Gastrocnemius medialis (tissue), 4 donors: Measurements from ENCODE around the gene TOMM70. TPM values are rescaled to one million over a fixed set of nuclear protein-coding genes. Genes with fewer than 3 reads are reported as not detected.

ENCODE experiments used
- ATAC-seq, 2 donors: fragments of 150-250 bp; one replicate each; pipeline ENCODE4 v1.9.1; 2016
- DNase-seq, 2 donors: peaks; one replicate each; pipeline ENCODE4 v3.0.0-alpha.2; 2019
- H3K27ac ChIP-seq, 4 donors: fragments of 200-600 bp; sonication (generic); 1 replicate in 1 of 4; 2 replicates in 3 of 4; pipeline ENCODE4 v1.5.1; 2016 to 2018; ENCODE audit warnings: mild to moderate bottlenecking in 2 of 4, moderate library complexity in 1 of 4
- H3K27me3 ChIP-seq, 3 donors: fragments of 200-600 bp; sonication (generic) in 2 of 3; 1 replicate in 1 of 3; 2 replicates in 2 of 3; pipeline versions ENCODE4 v1.5.1 to v1.6.0; 2016 to 2019; ENCODE audit warnings: mild to moderate bottlenecking in 1 of 3, moderate library complexity in 1 of 3
- H3K36me3 ChIP-seq, 2 donors: fragments of 200-600 bp; sonication (generic) in 1 of 2; one replicate each; pipeline ENCODE4 v1.5.1; 2017 to 2018
- H3K4me1 ChIP-seq, 2 donors: fragments of 200-600 bp; sonication (generic) in 1 of 2; one replicate each; pipeline ENCODE4 v1.5.1; 2016 to 2017; ENCODE audit warnings: mild to moderate bottlenecking in 2 of 2
- H3K4me3 ChIP-seq, 4 donors: fragments of 200-600 bp; sonication (generic) in 3 of 4; 1 replicate in 1 of 4; 2 replicates in 3 of 4; pipeline ENCODE4 v1.5.1; 2016 to 2019; ENCODE audit warnings: mild to moderate bottlenecking in 2 of 4
- H3K9me3 ChIP-seq, 3 donors: fragments of 200-600 bp; sonication (generic) in 2 of 3; 1 replicate in 1 of 3; 2 replicates in 2 of 3; pipeline ENCODE4 v1.5.1; 2016 to 2019
- CTCF ChIP-seq, 5 experiments: fragments of 450-650 bp in 3 of 5; fragments of 200-600 bp in 2 of 5; sonication (generic) in 2 of 5; IDR thresholded peaks in 4 of 5; conservative IDR thresholded peaks in 1 of 5; 1 replicate in 4 of 5; 2 replicates in 1 of 5; pipeline ENCODE4 v1.5.1; 2016 to 2019; ENCODE audit warnings: antibody characterized with exemption in 5 of 5, mild to moderate bottlenecking in 3 of 5, moderate library complexity in 3 of 5
- POLR2A ChIP-seq, 2 donors: fragments of 450-650 bp; IDR thresholded peaks; one replicate each; pipeline ENCODE4 v1.6.1; 2017; ENCODE audit warnings: antibody characterized with exemption in 2 of 2, mild to moderate bottlenecking in 2 of 2, moderate library complexity in 2 of 2
- in situ Hi-C, 4 donors: fragments of 200-750 bp; cut with MboI; loops; one replicate each; pipeline versions ENCODE4 v1.15.0 to v1.8.0; 2017; ENCODE audit warnings: low sequenced_read_pairs in 4 of 4
- intact Hi-C: fragments of 100-400 bp; cut with DNase I; formaldehyde crosslinking; loops from one replicate; pipeline ENCODE4 v1.15.1; 2023; ENCODE audit warnings: low total_unique reads
- total RNA-seq, 4 donors: library from RNA; depleted of rRNA; stranded (reverse); fragments of >200 nt; gene quantifications; one replicate each; pipeline versions ENCODE4 v1.1.0 to v1.2.3, GENCODE V29; 2016

The TOMM70 gene
- total RNA-seq, 4 donors from 2014 or later, result 57.6 to 82.2 (median 64.3) TPM

GRCh38 chr3:100396967-100397366, 3.9 kb downstream of the TOMM70 start:
- no peak for ATAC-seq
- H3K4me1 ChIP-seq, result peaks cover 46 to 48% of the 10 kb centered on the region in 2 donors

GRCh38 chr3:100395679-100396431, 5.0 kb downstream of the TOMM70 start:
- H3K36me3 ChIP-seq, result no peaks in the 10 kb centered on the region
- no peak overlapping the region for H3K4me3 ChIP-seq
- peak overlapping the region in 2 of 4 donors; percentile 44 to 97 for H3K27ac ChIP-seq
- peaks cover 51 to 56% of the 10 kb centered on the region in 2 donors for H3K4me1 ChIP-seq
- intact Hi-C loops, result no loop called here
- H3K9me3 ChIP-seq, result no peaks in the 10 kb centered on the region
- ATAC-seq, result no peak
- DNase-seq, result no peak
- in situ Hi-C loops, result no loop called here
- H3K27me3 ChIP-seq, result no peaks in the 10 kb centered on the region
- TF ChIP-seq POLR2A (IDR thresholded peaks at IDR 0.05) (no peak), CTCF (IDR thresholded peaks at IDR 0.05 in 4 of 5, conservative IDR thresholded peaks at IDR 0.05 in 1 of 5) (no peak)

More at GRCh38 chr3:100396967-100397366, 3.9 kb downstream of the TOMM70 start:
- intact Hi-C loops (no loop called here), in situ Hi-C loops (no loop called here)
- no peaks in the 10 kb centered on the region for H3K36me3 ChIP-seq
- peak; percentile 25 to 58 for DNase-seq
- H3K27ac ChIP-seq, result peak overlapping the region in 3 of 4 donors; percentile 26 to 97 (median 44)
- H3K27me3 ChIP-seq, result no peaks in the 10 kb centered on the region
- no peak for TF ChIP-seq POLR2A (IDR thresholded peaks at IDR 0.05)
- no peaks in the 10 kb centered on the region for H3K9me3 ChIP-seq
- H3K4me3 ChIP-seq, result no peak overlapping the region

- intact Hi-C loops, result no loop called here
- H3K4me1 ChIP-seq, result peaks cover 10 to 13% of the 10 kb centered on the region in 2 donors
- H3K36me3 ChIP-seq, result peaks cover 0 to 37% of the 10 kb centered on the region in 2 donors
These were observed 11.9 kb downstream of the TOMM70 start for GRCh38 chr3:100389025-100389424.

GRCh38 chr3:100386437-100387074, 14.3 kb downstream of the TOMM70 start:
- Histone ChIP-seq H3K27me3 (no peaks in the 10 kb centered on the region), H3K36me3 (peaks cover 0 to 62% of the 10 kb centered on the region in 2 donors), H3K4me1 (peaks cover 1 to 6% of the 10 kb centered on the region in 2 donors), H3K9me3 (no peaks in the 10 kb centered on the region), H3K4me3 (no peak overlapping the region), H3K27ac (no peak overlapping the region)
- ATAC-seq (no peak), DNase-seq (no peak)
- intact Hi-C loops, result no loop called here
- TF ChIP-seq CTCF (IDR thresholded peaks at IDR 0.05 in 4 of 5, conservative IDR thresholded peaks at IDR 0.05 in 1 of 5) (no peak), POLR2A (IDR thresholded peaks at IDR 0.05) (no peak)
- in situ Hi-C loops, result no loop called here

More at GRCh38 chr3:100389025-100389424, 11.9 kb downstream of the TOMM70 start:
- no peak overlapping the region for H3K27ac ChIP-seq
- DNase-seq, result no peak
- in situ Hi-C loops, result no loop called here
- no peaks in the 10 kb centered on the region for H3K27me3 ChIP-seq
- H3K9me3 ChIP-seq, result no peaks in the 10 kb centered on the region
- ATAC-seq, result no peak
- TF ChIP-seq POLR2A (IDR thresholded peaks at IDR 0.05) (no peak), CTCF (IDR thresholded peaks at IDR 0.05 in 4 of 5, conservative IDR thresholded peaks at IDR 0.05 in 1 of 5) (no peak)
- no peak overlapping the region for H3K4me3 ChIP-seq
